Hepatocyte (in vitro differentiated cells): ENCODE data around the gene ACAP3.

Experiments used
- EZH2 ChIP-seq: fragments of 200-600 bp; sonication (generic); IDR thresholded peaks from 2 replicates; pipeline ENCODE4 v1.6.1; 2016; ENCODE audit warnings: antibody characterized with exemption, mild to moderate bottlenecking, borderline replicate concordance
- EZH2phosphoT487 ChIP-seq: fragments of 200-600 bp; sonication (generic); IDR thresholded peaks from one replicate; pipeline ENCODE4 v1.6.1; 2018; ENCODE audit warnings: antibody characterized with exemption, mild to moderate bottlenecking, low read depth, moderate library complexity; ENCODE audit not compliant: unreplicated experiment, severe bottlenecking
- TF ChIP-seq, protein P1 (sequence below): fragments of 200-600 bp; sonication (generic); IDR thresholded peaks from 2 replicates; pipeline ENCODE4 v1.5.1; 2016; ENCODE audit warnings: antibody characterized with exemption, mild to moderate bottlenecking; ENCODE audit not compliant: poor library complexity

DNA sequence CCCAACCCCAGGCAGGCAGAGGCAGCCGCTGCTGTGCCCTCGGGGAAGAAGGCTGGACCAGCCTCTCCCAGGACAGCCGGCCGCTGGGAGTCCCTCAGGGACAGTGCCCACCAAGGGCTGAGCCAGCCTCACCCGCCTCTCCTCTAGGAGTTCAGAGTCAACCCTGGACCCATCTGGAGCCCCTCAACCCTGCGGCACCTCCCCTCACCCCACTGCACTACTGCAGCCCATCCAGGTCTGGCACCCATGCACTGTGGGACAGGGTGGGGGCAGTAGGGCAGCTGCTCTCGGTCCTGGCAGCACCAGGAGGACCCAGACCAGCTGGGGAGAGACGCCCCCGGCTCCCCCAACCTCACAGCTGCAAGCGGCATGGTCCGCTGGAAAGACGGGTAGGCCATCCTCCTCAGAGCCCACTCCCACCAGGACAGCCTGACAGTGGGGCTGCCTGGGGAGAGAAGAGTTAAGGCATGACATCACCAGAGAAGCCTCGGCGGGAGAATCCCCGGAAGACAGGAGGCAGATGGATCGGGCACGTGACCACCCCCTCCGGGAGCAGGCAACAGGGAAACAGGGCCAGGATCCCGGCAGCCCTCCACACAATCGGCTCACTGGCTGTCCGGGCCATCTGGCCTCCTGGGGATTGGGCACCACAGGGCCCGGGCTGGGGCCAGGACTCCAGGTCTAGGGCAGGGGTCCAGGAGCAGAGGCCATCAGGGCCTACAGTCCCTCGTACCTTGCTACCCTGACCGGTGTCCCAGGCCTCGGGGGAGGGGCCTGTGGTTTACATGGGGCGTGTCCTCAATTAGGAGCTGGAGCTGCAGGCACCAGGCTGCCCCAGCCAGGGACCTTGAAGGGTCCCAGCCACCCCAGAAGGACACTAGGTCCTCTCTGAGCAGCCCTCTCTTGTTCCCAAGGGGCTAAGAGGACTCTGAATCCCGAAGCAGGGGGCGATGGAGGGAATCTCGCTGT lies 3.1 kb downstream of the ACAP3 start:
- TF ChIP-seq, protein P1, sequence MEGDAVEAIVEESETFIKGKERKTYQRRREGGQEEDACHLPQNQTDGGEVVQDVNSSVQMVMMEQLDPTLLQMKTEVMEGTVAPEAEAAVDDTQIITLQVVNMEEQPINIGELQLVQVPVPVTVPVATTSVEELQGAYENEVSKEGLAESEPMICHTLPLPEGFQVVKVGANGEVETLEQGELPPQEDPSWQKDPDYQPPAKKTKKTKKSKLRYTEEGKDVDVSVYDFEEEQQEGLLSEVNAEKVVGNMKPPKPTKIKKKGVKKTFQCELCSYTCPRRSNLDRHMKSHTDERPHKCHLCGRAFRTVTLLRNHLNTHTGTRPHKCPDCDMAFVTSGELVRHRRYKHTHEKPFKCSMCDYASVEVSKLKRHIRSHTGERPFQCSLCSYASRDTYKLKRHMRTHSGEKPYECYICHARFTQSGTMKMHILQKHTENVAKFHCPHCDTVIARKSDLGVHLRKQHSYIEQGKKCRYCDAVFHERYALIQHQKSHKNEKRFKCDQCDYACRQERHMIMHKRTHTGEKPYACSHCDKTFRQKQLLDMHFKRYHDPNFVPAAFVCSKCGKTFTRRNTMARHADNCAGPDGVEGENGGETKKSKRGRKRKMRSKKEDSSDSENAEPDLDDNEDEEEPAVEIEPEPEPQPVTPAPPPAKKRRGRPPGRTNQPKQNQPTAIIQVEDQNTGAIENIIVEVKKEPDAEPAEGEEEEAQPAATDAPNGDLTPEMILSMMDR = no peak
- TF ChIP-seq EZH2 = no peak
- no peak for TF ChIP-seq EZH2phosphoT487
